ENCODE results near the gene C16orf89. TPM values are rescaled to one million over a fixed set of nuclear protein-coding genes. Genes with fewer than 3 reads are reported as not detected.

Gene C16orf89
- total and polyA plus RNA-seq, 2 donors (not counting 1 experiment from before 2014, with no cell fraction given): not detected

DNA sequence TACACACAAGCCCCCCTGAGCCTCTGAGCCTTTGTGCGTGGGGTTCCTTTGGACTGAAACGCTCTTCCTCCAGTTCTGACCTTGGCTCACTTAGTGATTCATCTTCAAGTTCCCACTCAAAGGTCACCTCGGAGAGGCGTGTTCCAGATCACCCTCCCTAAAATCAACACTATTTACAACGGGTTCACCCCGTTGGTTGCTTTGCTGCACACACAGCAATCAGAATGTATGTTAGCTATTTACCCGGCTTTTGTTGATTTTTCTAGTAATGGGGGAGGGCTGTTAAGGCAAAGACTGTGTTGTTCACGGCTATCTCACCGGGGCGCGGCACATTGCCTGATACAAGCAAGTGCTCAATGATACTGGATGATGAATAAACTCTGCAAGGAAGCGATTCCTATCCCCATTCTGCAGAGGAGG is 33.0 kb downstream of the C16orf89 start:
- H3K36me3 ChIP-seq (replicated peaks in 1 of 2; ENCODE audit: control extremely low read depth in 1 of 2, control insufficient read depth in 1 of 2, extremely low read depth in 1 of 2, insufficient read depth in 2 of 2, low read length in 1 of 2): peaks cover 0 to 21% of the 10 kb centered on the region in 2 experiments
- peaks cover 16% of the 10 kb centered on the region for H3K79me2 ChIP-seq (ENCODE audit: control insufficient read depth, insufficient read depth, low read length)
- peak overlapping the region; percentile 93 for H3K4me3 Mint-ChIP-seq
- H3K4me3 ChIP-seq (ENCODE audit: control extremely low read depth in 1 of 5, extremely low read depth in 1 of 5, insufficient read depth in 1 of 5, low read depth in 2 of 5, low read length in 4 of 5): peak overlapping the region in 4 of 5 experiments; percentile 66 to 82 (median 75)
- H3K4me1 Mint-ChIP-seq: peaks cover 20% of the 10 kb centered on the region
- H4K20me1 ChIP-seq (ENCODE audit: control insufficient read depth, insufficient read depth, low read length, poor library complexity, severe bottlenecking): no peaks in the 10 kb centered on the region
- no peaks in the 10 kb centered on the region for H3K9me3 Mint-ChIP-seq (ENCODE audit: insufficient read depth)
- peaks cover 14 to 17% of the 10 kb centered on the region in 2 donors for H3K4me1 ChIP-seq (ENCODE audit: control insufficient read depth in 2 of 2, insufficient read depth in 2 of 2, low read length in 2 of 2)
- CTCF ChIA-PET: interaction anchor here (1.3 kb wide), 1 partner anchor 57 kb away, joined by 4 read pairs; no protein-coding TSS in a partner anchor
- H3K4me2 ChIP-seq (replicated peaks; ENCODE audit: low read depth, low read length, poor library complexity, severe bottlenecking): peak overlapping the region; percentile 93
- TF ChIP-seq, protein P1, sequence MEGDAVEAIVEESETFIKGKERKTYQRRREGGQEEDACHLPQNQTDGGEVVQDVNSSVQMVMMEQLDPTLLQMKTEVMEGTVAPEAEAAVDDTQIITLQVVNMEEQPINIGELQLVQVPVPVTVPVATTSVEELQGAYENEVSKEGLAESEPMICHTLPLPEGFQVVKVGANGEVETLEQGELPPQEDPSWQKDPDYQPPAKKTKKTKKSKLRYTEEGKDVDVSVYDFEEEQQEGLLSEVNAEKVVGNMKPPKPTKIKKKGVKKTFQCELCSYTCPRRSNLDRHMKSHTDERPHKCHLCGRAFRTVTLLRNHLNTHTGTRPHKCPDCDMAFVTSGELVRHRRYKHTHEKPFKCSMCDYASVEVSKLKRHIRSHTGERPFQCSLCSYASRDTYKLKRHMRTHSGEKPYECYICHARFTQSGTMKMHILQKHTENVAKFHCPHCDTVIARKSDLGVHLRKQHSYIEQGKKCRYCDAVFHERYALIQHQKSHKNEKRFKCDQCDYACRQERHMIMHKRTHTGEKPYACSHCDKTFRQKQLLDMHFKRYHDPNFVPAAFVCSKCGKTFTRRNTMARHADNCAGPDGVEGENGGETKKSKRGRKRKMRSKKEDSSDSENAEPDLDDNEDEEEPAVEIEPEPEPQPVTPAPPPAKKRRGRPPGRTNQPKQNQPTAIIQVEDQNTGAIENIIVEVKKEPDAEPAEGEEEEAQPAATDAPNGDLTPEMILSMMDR (IDR thresholded peaks at IDR 0.05): no peak
- TF ChIP-seq EZH2 (IDR thresholded peaks at IDR 0.05; ENCODE audit: borderline replicate concordance, insufficient read depth, low read depth, low read length, poor library complexity, severe bottlenecking): no peak
- peak overlapping the region; percentile 93 for H2AFZ ChIP-seq (ENCODE audit: insufficient read depth, low read depth, low read length, poor library complexity, severe bottlenecking)
- peak overlapping the region; percentile 95 for H3K27ac Mint-ChIP-seq
- peak overlapping the region; percentile 16 to 79 for H3K27ac ChIP-seq (ENCODE audit: low read length in 2 of 2)
- ATAC-seq (ENCODE audit: low read depth): no peak
- no peaks in the 10 kb centered on the region for H3K9me3 ChIP-seq (ENCODE audit: control extremely low read depth in 1 of 3, control insufficient read depth in 2 of 3, insufficient read depth in 1 of 3, low read length in 2 of 3)
- POLR2A ChIA-PET: no interaction called here
- no peaks in the 10 kb centered on the region for H3K27me3 Mint-ChIP-seq
- peak; percentile 21 for DNase-seq
- no peaks in the 10 kb centered on the region for H3K27me3 ChIP-seq (replicated peaks in 1 of 4; ENCODE audit: control extremely low read depth in 1 of 4, control insufficient read depth in 3 of 4, insufficient read depth in 4 of 4, low read length in 3 of 4)
- intact Hi-C loops (cut with micrococcal nuclease): loop anchor here (1.0 to 2.0 kb wide), 3 partner anchors 39 to 230 kb away; partner anchors contain the start of genes ALG1, GLYR1, ROGDI and UBN1
- peak overlapping the region; percentile 73 for H3K9ac ChIP-seq (ENCODE audit: low read length)
- 69% methylated on average over 8 of the region's 12 CpGs for WGBS (ENCODE audit: insufficient coverage)

DNA sequence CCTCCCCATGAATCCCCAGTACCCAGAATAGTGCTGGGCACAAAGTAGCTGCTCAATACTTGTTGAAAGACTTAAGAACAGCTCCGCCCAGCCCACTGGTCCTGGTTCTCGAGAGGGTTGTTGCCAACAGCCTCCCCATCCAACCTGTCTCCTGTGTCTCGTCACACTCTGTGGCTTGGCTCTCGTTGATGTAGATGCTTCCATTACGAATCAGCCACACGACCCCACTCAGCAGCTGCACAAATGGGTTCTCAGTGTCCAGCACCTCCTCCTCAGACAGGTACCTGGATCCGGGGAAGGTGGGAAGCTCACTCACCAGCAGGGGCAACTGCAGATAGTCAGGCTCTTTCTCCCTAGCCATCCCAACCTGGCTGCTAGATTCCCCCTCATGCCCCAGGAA is 34.2 kb downstream of the C16orf89 start:
- peak overlapping the region; percentile 76 for H3K4me3 Mint-ChIP-seq
- POLR2A ChIA-PET: no interaction called here
- no peaks in the 10 kb centered on the region for H3K27me3 Mint-ChIP-seq
- Histone ChIP-seq H4K20me1 (ENCODE audit: control insufficient read depth, insufficient read depth, low read length, poor library complexity, severe bottlenecking) (no peaks in the 10 kb centered on the region), H3K27me3 (replicated peaks in 1 of 4; ENCODE audit: control extremely low read depth in 1 of 4, control insufficient read depth in 3 of 4, insufficient read depth in 4 of 4, low read length in 3 of 4) (no peaks in the 10 kb centered on the region), H3K9ac (ENCODE audit: low read length) (no peak overlapping the region), H3K4me1 (ENCODE audit: control insufficient read depth in 2 of 2, insufficient read depth in 2 of 2, low read length in 2 of 2) (peaks cover 14 to 17% of the 10 kb centered on the region in 2 donors), H3K4me2 (replicated peaks; ENCODE audit: low read depth, low read length, poor library complexity, severe bottlenecking) (no peak overlapping the region), H3K79me2 (ENCODE audit: control insufficient read depth, insufficient read depth, low read length) (peaks cover 16% of the 10 kb centered on the region), H3K4me3 (ENCODE audit: control extremely low read depth in 1 of 5, extremely low read depth in 1 of 5, insufficient read depth in 1 of 5, low read depth in 2 of 5, low read length in 4 of 5) (no peak overlapping the region), H2AFZ (ENCODE audit: insufficient read depth, low read depth, low read length, poor library complexity, severe bottlenecking) (no peak overlapping the region), H3K27ac (ENCODE audit: low read length in 2 of 2) (no peak overlapping the region), H3K36me3 (replicated peaks in 1 of 2; ENCODE audit: control extremely low read depth in 1 of 2, control insufficient read depth in 1 of 2, extremely low read depth in 1 of 2, insufficient read depth in 2 of 2, low read length in 1 of 2) (peaks cover 0 to 21% of the 10 kb centered on the region in 2 experiments), H3K9me3 (ENCODE audit: control extremely low read depth in 1 of 3, control insufficient read depth in 2 of 3, insufficient read depth in 1 of 3, low read length in 2 of 3) (no peaks in the 10 kb centered on the region)
- peak overlapping the region; percentile 79 for H3K27ac Mint-ChIP-seq
- TF ChIP-seq, protein P1 (IDR thresholded peaks at IDR 0.05): no peak
- no peak for TF ChIP-seq EZH2 (IDR thresholded peaks at IDR 0.05; ENCODE audit: borderline replicate concordance, insufficient read depth, low read depth, low read length, poor library complexity, severe bottlenecking)
- no peak for DNase-seq
- CTCF ChIA-PET: no interaction called here
- no peaks in the 10 kb centered on the region for H3K9me3 Mint-ChIP-seq (ENCODE audit: insufficient read depth)
- no peak for ATAC-seq (ENCODE audit: low read depth)
- H3K4me1 Mint-ChIP-seq: peaks cover 20% of the 10 kb centered on the region
- intact Hi-C loops (cut with micrococcal nuclease): no loop called here
- WGBS (ENCODE audit: insufficient coverage): 96% methylated on average over 7 of the region's 7 CpGs

Data from B cell (primary cell).